T-helper 2 cell (primary cell): Measurements from ENCODE around the gene TNS3.

Experiments used
- DNase-seq, 5 experiments: peaks; one replicate each; pipeline versions ENCODE4 v3.0.0 to v3.0.0-alpha.2; 2012 to 2022

Gene TNS3

DNA sequence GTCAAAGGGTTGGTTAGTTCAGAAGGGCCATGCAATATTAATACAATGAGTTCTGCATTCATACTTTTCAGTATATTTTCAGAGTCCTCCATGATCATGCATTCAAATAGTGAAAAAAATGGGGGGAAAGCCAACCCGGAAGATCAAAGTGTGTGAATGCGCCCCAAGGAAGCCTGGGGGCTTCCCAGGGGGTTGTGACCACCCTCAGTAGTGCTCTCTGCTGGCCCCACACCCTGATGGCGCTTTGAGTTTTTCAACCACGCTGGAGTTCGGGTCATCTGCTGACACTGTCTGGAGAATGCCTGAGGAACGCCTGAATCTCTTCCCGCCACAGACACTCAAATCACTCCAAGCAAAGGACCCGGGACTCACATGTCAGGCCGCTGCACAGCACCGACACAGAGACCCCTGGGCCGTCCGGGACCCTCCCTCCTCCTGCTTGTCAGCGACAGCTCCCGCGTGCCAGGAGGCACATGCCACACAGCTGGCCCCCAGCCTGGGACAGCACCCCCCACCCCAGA lies 1.0 kb downstream of the TNS3 start:
- no peak for DNase-seq

DNA sequence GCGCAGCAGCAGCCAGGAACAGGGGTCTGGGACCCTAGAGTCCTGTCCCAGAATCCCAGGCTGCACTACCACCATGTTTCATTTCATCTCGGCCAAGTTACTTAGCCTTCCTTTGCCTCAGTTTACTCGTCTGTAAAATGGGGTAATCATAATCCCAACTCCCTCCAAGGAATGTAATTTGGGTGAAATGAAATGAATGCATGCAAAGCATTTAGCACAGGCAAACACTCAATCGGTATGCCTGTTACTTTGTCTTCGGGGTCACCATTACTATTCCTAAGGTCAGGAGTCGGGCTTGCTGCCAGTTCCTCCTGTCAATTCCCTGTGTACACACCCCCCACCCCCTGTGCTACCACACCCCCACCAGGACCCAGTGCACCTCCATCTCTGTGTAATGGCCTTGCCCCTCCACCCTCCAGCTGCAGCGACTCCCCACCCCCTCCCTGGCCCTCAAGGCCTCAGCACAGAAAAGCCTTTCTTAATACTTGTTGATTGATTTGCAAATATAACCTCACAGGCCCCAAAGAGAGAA lies 1.7 kb downstream of the TNS3 start:
- no peak for DNase-seq

- DNase-seq: no peak
These were observed 2.5 kb downstream of the TNS3 start for GRCh38 chr7:47579458-47579857.

- DNase-seq: no peak
These were observed 3.2 kb downstream of the TNS3 start for GRCh38 chr7:47578579-47579270.

DNA sequence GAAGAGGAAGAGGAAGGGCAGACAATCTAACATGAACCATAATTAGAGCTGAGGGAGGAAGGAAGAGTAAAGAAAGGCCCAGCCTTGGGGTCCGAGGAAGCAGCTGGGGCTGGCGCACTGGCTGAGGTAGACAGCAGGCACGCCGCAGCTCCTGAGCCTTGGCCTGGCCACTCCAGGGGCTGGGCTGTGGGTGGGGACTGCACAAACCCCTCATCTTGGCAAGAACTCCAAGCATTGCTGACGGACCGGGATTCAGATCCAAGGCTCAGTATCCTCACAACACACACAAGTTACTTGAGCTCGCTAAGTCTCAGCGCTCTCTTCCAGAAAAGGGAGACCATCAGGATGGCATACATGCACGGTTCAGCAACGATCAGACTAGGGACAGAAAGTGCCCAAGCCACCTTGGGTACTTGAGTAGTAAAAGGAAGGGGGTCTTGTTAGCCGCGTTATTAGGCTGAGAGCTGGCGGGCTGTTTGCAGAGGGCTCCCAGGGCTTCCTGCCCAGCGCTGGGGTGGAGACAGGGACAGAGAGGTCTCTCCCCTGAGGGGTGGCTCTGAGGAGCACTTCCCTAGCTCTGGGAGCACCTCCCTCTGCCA lies 4.5 kb downstream of the TNS3 start:
- no peak for DNase-seq

DNA sequence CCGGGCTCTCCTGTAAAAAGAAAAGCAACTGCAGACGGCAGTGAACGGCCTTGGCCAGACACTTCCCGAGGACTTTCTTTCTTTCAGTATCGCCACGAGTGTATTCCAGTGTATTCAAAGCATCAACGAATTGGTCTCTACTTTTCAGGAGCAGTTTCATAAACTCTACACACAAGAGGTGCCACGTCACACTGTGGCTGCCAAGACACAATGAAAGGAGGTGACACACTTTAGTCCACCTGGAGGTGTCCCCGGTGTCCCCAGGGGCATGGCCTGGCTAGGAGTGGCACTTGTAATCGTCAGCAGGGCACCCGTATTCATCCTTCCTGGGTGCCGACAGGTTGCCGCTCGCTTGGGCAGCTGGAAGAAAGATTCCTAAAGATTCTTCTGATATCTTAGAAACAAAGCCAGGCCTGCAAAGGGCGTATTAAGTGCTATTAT lies 5.0 kb downstream of the TNS3 start:
- no peak for DNase-seq

DNA sequence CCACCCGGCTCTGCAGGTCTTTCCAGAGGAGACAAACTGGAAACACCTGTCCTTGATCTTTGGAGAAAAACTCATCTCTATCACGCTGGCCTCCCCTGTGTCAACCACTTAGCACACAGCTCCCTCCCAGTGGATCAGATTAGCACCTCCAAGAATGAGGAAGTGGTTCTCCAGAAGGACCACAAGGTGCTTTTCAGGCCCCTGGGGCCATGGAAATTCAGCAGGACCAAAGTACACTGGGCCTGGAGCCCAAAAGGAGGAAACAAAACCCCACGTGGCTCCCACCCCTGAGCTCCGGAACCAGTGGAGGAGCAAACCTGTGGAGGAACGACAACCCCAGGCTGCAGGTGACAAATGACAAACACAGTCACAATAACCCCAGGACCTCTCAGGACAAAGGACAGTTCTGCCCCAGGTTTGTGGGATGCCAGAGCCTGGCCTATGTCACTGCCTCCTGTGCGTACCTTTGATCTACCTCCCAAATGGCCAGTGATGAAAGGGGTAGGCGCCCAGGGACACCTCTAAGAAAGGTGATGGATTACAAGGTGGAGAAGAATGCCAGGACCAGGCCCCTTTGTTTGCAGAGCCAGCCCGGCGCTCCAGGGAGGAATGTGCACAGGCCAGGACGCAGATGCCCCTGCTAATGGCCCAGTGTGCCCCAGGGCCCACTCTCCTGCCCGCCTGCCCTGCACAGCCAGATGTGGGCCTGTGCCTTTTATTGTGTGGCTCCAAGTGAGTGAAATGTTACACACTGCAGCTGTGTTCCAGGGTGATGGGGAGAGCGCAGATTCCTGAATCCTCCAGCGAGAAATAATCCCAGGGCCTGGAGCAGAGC lies 5.7 kb downstream of the TNS3 start:
- no peak for DNase-seq

GRCh38 chr7:47574482-47575329 lies 7.2 kb downstream of the TNS3 start:
- no peak for DNase-seq

DNA sequence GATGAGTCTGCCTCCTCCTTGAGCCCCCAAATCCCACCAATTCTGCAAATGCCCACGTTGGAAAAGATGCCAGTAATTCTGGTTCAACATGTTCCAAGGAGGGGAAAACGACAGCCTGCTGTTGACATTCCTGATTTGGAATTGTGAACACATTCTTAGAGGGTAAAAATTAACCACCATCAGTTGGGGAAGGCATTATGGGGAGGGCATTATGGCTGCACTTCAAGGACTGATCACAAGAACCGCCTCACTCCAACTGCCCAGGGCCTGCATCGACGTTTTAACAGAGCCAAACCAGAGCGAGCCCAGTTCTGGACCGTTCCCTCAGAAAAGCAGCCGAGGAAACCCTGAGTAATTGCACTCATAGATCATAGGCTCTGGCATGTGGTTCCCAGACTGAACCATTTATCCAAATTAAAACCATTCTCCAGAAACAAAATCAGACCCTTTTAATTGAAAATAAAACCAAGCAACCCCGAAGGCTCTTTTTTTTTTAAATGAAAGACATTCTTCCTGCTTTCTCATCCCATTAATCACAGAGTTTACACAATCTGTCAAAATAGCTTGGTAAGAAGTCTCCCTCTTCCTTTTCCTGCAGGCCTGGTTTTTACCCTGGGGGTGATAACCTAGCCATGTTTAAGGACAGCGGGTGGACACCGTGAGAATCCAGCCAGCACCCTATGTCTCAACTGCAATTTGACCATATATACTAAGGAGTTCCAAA lies 8.0 kb downstream of the TNS3 start:
- no peak for DNase-seq

- no peak for DNase-seq
These were observed 8.8 kb downstream of the TNS3 start for GRCh38 chr7:47572939-47573757.

GRCh38 chr7:47572094-47572445 lies 9.8 kb downstream of the TNS3 start:
- DNase-seq: no peak

DNA sequence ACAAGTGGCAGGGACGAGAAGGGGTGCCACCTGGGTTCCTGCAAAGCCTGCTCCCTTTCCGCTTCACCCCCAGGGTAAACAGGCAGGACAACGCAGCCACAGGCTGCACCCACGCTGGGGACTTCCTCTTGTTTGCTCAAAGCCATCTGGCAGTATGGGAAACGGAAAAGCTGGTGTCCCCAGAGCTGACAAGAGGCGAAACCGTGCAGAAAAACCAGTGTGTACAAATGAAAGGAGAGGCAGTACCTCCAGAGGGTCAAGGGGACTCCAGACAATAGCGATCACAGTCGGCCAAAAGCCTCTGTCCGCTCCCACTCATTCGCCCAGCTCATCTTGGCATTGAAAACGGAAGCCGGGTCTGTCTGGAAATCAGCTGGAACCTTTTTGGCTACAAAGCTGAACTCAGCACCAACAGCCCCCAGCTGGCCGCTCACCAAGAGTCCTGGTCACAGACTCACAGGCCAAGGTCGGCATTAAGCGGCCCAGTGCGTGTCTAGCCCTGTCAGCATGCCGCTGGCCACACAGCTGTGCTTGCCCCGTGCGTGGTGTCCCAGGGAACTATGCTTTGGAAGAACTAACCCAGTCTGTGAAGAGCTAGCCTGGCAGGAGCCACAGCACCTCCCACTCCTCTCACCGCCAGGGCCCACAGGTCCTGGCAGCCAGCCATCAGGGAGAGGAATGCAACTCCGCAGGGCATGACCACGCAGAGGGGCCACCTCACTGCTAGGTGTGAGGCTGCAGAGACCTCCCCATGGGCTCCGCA lies 10.4 kb downstream of the TNS3 start:
- DNase-seq: no peak

- no peak for DNase-seq
These were observed 11.3 kb downstream of the TNS3 start for GRCh38 chr7:47570649-47571050.

GRCh38 chr7:47568547-47568946 lies 13.4 kb downstream of the TNS3 start:
- DNase-seq: no peak

DNA sequence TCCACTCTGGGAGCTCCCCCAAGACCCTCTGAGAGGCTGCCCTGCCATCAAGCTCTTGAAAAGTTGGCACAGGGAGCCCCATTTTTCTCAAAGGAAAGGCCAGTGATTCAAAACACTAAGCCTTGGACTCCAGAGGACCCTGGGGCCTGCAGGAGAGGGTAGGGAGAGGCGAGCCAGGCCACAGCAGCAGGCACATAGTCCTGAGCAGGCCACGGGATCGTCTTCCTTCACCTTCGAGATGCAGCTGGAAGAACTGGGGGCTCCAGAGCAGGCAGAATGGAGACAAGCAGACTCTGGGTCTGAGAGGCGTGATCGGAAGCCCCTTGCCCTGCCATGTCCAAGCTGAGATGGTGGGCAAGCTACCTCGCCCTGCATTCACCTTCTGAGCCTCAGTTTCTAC lies 13.9 kb downstream of the TNS3 start:
- DNase-seq: no peak

DNA sequence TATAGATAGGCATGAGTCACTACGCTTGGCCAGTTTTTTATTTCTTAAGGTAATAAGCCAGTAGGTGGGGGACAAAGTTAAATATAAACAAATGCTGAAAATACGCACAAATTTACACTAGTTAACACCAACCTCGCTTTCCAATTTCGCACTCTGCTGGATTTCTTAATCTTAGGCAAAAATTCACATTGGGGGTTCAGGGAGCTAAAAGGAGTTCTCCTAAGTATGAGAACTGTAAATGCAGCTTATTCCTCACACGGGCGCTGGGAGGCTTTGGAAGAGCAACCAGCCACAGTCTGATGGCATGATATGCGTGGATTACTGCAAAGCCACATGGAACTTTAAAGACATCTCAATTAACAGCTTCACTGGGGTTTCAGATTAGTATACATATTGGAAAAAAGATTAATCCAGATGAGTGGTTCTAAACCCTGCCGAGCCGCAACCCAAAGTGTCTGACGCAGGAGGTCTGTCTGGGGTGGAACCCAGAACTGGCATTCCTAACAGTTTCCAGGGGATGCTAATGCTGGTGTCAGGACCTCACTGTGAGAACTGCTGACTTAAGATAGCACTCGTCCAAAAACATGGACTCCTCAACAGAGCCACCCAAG lies 16.2 kb downstream of the TNS3 start:
- DNase-seq: no peak

DNA sequence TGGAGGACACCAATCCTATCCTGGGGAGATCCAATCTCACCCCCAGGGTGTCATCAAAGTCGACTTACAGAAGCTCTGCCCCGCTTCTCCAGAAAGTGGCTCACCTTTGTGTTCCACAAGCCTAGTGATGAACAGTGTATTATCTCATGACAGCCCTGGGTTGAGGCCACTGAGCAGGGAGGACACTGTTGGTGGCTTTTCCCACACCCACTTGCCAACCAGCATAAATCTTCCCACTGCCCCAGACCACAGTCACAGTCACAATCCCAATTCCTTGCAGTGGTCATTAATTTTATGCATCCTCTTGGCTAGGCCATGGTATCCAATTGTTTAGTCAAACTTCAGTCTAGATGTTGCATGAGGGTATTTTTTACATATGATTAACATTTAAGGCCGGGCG lies 18.4 kb downstream of the TNS3 start:
- no peak for DNase-seq

DNA sequence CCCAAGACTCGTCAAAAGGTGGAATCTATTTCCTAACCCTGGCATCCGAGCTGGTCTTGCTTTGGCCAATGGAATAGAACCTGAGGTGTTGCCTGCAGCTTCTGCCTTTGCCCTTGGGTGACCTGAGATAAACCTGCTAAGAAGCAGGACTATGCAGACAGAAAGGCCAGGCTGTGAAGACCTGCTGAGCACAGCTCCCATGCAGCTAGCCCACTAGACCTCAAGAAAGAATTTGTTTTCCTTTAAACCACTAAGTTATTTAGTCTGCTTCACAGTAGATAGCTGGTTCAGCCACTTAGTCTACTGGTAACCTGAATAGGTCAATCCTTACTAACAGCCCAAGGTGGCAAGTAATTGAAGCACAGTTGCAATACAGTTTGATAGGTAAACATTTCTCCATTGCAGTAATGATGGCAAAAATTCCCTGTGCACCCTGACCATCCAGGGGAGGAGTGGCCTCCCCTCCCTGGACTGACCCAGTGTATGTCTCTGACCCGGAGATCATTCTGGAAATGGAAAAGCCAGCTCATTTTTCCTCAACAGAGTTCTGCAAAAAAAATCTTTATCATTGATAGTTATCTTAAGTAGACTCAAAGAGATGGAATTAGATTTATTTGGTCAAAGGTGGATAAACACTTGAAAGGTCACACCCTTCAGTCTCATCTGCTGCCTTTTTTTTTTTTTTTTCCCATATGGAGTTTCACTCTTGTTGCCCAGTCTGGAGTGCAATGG lies 20.0 kb downstream of the TNS3 start:
- DNase-seq: no peak
